B cell (primary cell): ENCODE measurements around the gene GRIP2. TPM values are rescaled to one million over a fixed set of nuclear protein-coding genes. Genes with fewer than 3 reads are reported as not detected.

Source experiments
- ATAC-seq: fragments of 200-7000 bp; cut with Tn5 transposase; one replicate; pipeline ENCODE4 v1.10.0; 2021; ENCODE audit warnings: low read depth, mild to moderate bottlenecking, moderate number of reproducible peaks, moderate library complexity
- CTCF ChIA-PET: fragments of 350-600 bp; sonication (Branson Sonifier 250); formaldehyde crosslinking; loops from one replicate; lab custom pipeline; 2021; ENCODE audit warnings: antibody characterized with exemption, inconsistent platforms; lab: Charles Lee
- POLR2A ChIA-PET: fragments of 350-600 bp; sonication (Branson Sonifier 250); formaldehyde crosslinking; loops from one replicate; lab custom pipeline; 2021; ENCODE audit warnings: antibody characterized with exemption; lab: Charles Lee
- DNase-seq: peaks from one replicate; pipeline ENCODE4 v3.0.0; 2013
- H2AFZ ChIP-seq: 2 replicates; pipeline ENCODE4 v1.6.1; 2012; ENCODE audit warnings: mild to moderate bottlenecking, low read depth, low read length; ENCODE audit not compliant: insufficient read depth, poor library complexity, severe bottlenecking
- H3K27ac ChIP-seq, 2 donors: 1 replicate in 1 of 2; 2 replicates in 1 of 2; pipeline ENCODE4 v1.5.1; 2012 to 2013; ENCODE audit warnings: low read length in 2 of 2, mild to moderate bottlenecking in 2 of 2, moderate library complexity in 1 of 2
- H3K27me3 ChIP-seq, 4 experiments: fragments of 200-600 bp in 1 of 4; sonication (generic) in 1 of 4; replicated peaks in 1 of 4; 1 replicate in 2 of 4; 2 replicates in 2 of 4; pipeline versions ENCODE4 v1.6.1 to v1.7.0; 2013 to 2016; ENCODE audit warnings: low read length in 3 of 4, mild to moderate bottlenecking in 2 of 4, mixed read lengths in 1 of 4, moderate library complexity in 1 of 4; ENCODE audit not compliant: insufficient read depth in 4 of 4, control insufficient read depth in 3 of 4; ENCODE audit errors: control extremely low read depth in 1 of 4
- H3K36me3 ChIP-seq, 2 experiments: replicated peaks in 1 of 2; 1 replicate in 1 of 2; 2 replicates in 1 of 2; pipeline versions ENCODE4 v1.6.1 to v1.7.1; 2013; ENCODE audit warnings: low read length in 1 of 2; ENCODE audit not compliant: insufficient read depth in 2 of 2, control insufficient read depth in 1 of 2; ENCODE audit errors: control extremely low read depth in 1 of 2, extremely low read depth in 1 of 2
- H3K4me1 ChIP-seq, 2 donors: fragments of 200-600 bp in 1 of 2; sonication (generic) in 1 of 2; 1 replicate in 1 of 2; 2 replicates in 1 of 2; pipeline versions ENCODE4 v1.5.1 to v1.6.1; 2013 to 2017; ENCODE audit warnings: low read length in 2 of 2; ENCODE audit not compliant: control insufficient read depth in 2 of 2, insufficient read depth in 2 of 2
- H3K4me2 ChIP-seq: replicated peaks from 2 replicates; pipeline ENCODE3; 2012; ENCODE audit warnings: mild to moderate bottlenecking, low read depth, low read length; ENCODE audit not compliant: poor library complexity, severe bottlenecking
- H3K4me3 ChIP-seq, 5 experiments: fragments of 200-600 bp in 1 of 5; sonication (generic) in 1 of 5; 1 replicate in 3 of 5; 2 replicates in 2 of 5; pipeline versions ENCODE4 v1.5.1 to v1.7.0; 2011 to 2016; ENCODE audit warnings: low read length in 4 of 5, mild to moderate bottlenecking in 4 of 5, low read depth in 2 of 5, control low read depth in 1 of 5, moderate library complexity in 1 of 5; ENCODE audit not compliant: insufficient read depth in 1 of 5; ENCODE audit errors: control extremely low read depth in 1 of 5, extremely low read depth in 1 of 5
- H3K79me2 ChIP-seq: fragments of 200-600 bp; sonication (generic); one replicate; pipeline ENCODE4 v1.6.0; 2016; ENCODE audit warnings: low read length; ENCODE audit not compliant: control insufficient read depth, insufficient read depth
- H3K9ac ChIP-seq: fragments of 200-600 bp; sonication (generic); 2 replicates; pipeline ENCODE4 v1.6.1; 2017; ENCODE audit warnings: mild to moderate bottlenecking, low read length, moderate library complexity
- H3K9me3 ChIP-seq, 3 donors: one replicate each; pipeline versions ENCODE4 v1.6.1 to v1.7.1; 2013; ENCODE audit warnings: low read length in 2 of 3; ENCODE audit not compliant: control insufficient read depth in 2 of 3, insufficient read depth in 1 of 3; ENCODE audit errors: control extremely low read depth in 1 of 3
- H4K20me1 ChIP-seq: 2 replicates; pipeline ENCODE4 v1.6.0; 2012; ENCODE audit warnings: mild to moderate bottlenecking, low read length; ENCODE audit not compliant: insufficient read depth, control insufficient read depth, poor library complexity, severe bottlenecking
- H3K27ac Mint-ChIP-seq: one replicate; pipeline ENCODE4 v1.8.0; 2021; ENCODE audit warnings: mixed read lengths
- H3K27me3 Mint-ChIP-seq: one replicate; pipeline ENCODE4 v1.8.0; 2021; ENCODE audit warnings: mixed read lengths
- H3K4me1 Mint-ChIP-seq: one replicate; pipeline ENCODE4 v1.8.0; 2021; ENCODE audit warnings: mixed read lengths
- H3K4me3 Mint-ChIP-seq: one replicate; pipeline ENCODE4 v1.8.0; 2021; ENCODE audit warnings: mixed read lengths
- H3K9me3 Mint-ChIP-seq: one replicate; pipeline ENCODE4 v1.8.0; 2022; ENCODE audit warnings: mixed read lengths; ENCODE audit not compliant: insufficient read depth
- CTCF ChIP-seq: fragments of 200-600 bp; IDR thresholded peaks from one replicate; pipeline ENCODE4 v1.8.0; 2022; ENCODE audit warnings: antibody characterized with exemption, mild to moderate bottlenecking
- EZH2 ChIP-seq: IDR thresholded peaks from 2 replicates; pipeline ENCODE4 v1.6.1; 2012; ENCODE audit warnings: borderline replicate concordance, low read depth, mild to moderate bottlenecking, moderate library complexity, low read length; ENCODE audit not compliant: insufficient read depth, poor library complexity, severe bottlenecking
- WGBS: methylation state at CpG from one replicate; pipeline ENCODE4 v1.1.5; 2013; ENCODE audit warnings: missing lambda C conversion rate; ENCODE audit not compliant: insufficient coverage; 5-methylcytosine and 5-hydroxymethylcytosine counted together
- intact Hi-C: fragments of 100-400 bp; cut with micrococcal nuclease; formaldehyde crosslinking; loops from one replicate; pipeline ENCODE4 v1.10.0; 2022
- polyA plus RNA-seq: library from polyadenylated mRNA; depleted of rRNA; stranded (reverse); fragments of >200 nt; gene quantifications from 2 replicates; pipeline ENCODE4 v1.2.3, GENCODE V29; 2012
- total RNA-seq, 2 donors: library from RNA; stranded (reverse); fragments of 120-200 nt in 1 of 2; gene quantifications; 1 replicate in 1 of 2; 2 replicates in 1 of 2; pipeline versions ENCODE4 v1.2.3 to v1.2.4, GENCODE V29; 2013 to 2022

The GRIP2 gene
- total and polyA plus RNA-seq, 2 donors (not counting 1 experiment from before 2014, with no cell fraction given), result not detected

GRCh38 chr3:14509796-14510100, 30.4 kb downstream of the GRIP2 start:
- 62% methylated on average over 10 of the region's 10 CpGs for WGBS
- POLR2A ChIA-PET, result no interaction called here
- Histone ChIP-seq H3K4me3 (no peak overlapping the region), H3K9ac (no peak overlapping the region), H3K27me3 (peaks cover 0 to 6% (median 0%) of the 10 kb centered on the region in 4 experiments), H3K9me3 (peaks cover 0 to 3% (median 0%) of the 10 kb centered on the region in 3 donors), H3K27ac (no peak overlapping the region), H3K4me2 (no peak overlapping the region), H3K4me1 (peaks cover 0 to 4% of the 10 kb centered on the region in 2 donors), H2AFZ (no peak overlapping the region), H3K79me2 (no peaks in the 10 kb centered on the region), H4K20me1 (no peaks in the 10 kb centered on the region), H3K36me3 (no peaks in the 10 kb centered on the region)
- no peak overlapping the region for H3K27ac Mint-ChIP-seq
- H3K4me1 Mint-ChIP-seq, result peaks cover 2% of the 10 kb centered on the region
- no peaks in the 10 kb centered on the region for H3K9me3 Mint-ChIP-seq
- CTCF ChIA-PET, result interaction anchor here (1.2 to 3.9 kb wide), 3 partner anchors 22 to 416 kb away, joined by 3 to 21 read pairs (median 3); no protein-coding TSS in a partner anchor
- H3K4me3 Mint-ChIP-seq, result no peak overlapping the region
- intact Hi-C loops, result loop anchor here (2.0 kb wide), 1 partner anchor 411 kb away; no protein-coding TSS in a partner anchor
- DNase-seq, result no peak
- TF ChIP-seq EZH2, result no peak
- no peak for TF ChIP-seq CTCF
- ATAC-seq, result no peak
- peaks cover 5% of the 10 kb centered on the region for H3K27me3 Mint-ChIP-seq

GRCh38 chr3:14508966-14509795, 31.0 kb downstream of the GRIP2 start:
- H3K79me2 ChIP-seq, result no peaks in the 10 kb centered on the region
- no peak overlapping the region for H3K4me3 Mint-ChIP-seq
- DNase-seq (peak; percentile 58), ATAC-seq (no peak)
- POLR2A ChIA-PET, result no interaction called here
- intact Hi-C loops, result loop anchor here (2.0 kb wide), 1 partner anchor 412 kb away; no protein-coding TSS in a partner anchor
- TF ChIP-seq CTCF (peak; percentile 85), EZH2 (no peak)
- no peak overlapping the region for H3K27ac ChIP-seq
- H3K4me3 ChIP-seq, result no peak overlapping the region
- H3K27ac Mint-ChIP-seq, result no peak overlapping the region
- H3K9me3 ChIP-seq, result peaks cover 0 to 3% (median 0%) of the 10 kb centered on the region in 3 donors
- H3K4me1 Mint-ChIP-seq, result peaks cover 2% of the 10 kb centered on the region
- H3K27me3 Mint-ChIP-seq, result peaks cover 9% of the 10 kb centered on the region
- H3K27me3 ChIP-seq, result peaks cover 0 to 6% (median 0%) of the 10 kb centered on the region in 4 experiments
- peaks cover 0 to 4% of the 10 kb centered on the region in 2 donors for H3K4me1 ChIP-seq
- H3K4me2 ChIP-seq, result no peak overlapping the region
- CTCF ChIA-PET, result interaction anchor here (1.2 to 3.9 kb wide), 4 partner anchors 14 to 417 kb away, joined by 3 to 21 read pairs (median 3); no protein-coding TSS in a partner anchor
- no peaks in the 10 kb centered on the region for H4K20me1 ChIP-seq
- no peak overlapping the region for H3K9ac ChIP-seq
- no peaks in the 10 kb centered on the region for H3K36me3 ChIP-seq
- WGBS, result 26% methylated on average over 21 of the region's 22 CpGs
- no peak overlapping the region for H2AFZ ChIP-seq
- H3K9me3 Mint-ChIP-seq, result no peaks in the 10 kb centered on the region
